HG02759 (cell line): ENCODE measurements around the gene ZNF783.

Source experiments
- ATAC-seq: cut with Tn5 transposase; IDR thresholded peaks from one replicate; pipeline ENCODE4 v1.9.1; 2021; ENCODE audit warnings: mild to moderate bottlenecking, moderate library complexity; ENCODE audit not compliant: unreplicated experiment

Gene ZNF783

GRCh38 chr7:149280661-149281507 is 18.9 kb downstream of the ZNF783 start:
- ATAC-seq: no peak

DNA sequence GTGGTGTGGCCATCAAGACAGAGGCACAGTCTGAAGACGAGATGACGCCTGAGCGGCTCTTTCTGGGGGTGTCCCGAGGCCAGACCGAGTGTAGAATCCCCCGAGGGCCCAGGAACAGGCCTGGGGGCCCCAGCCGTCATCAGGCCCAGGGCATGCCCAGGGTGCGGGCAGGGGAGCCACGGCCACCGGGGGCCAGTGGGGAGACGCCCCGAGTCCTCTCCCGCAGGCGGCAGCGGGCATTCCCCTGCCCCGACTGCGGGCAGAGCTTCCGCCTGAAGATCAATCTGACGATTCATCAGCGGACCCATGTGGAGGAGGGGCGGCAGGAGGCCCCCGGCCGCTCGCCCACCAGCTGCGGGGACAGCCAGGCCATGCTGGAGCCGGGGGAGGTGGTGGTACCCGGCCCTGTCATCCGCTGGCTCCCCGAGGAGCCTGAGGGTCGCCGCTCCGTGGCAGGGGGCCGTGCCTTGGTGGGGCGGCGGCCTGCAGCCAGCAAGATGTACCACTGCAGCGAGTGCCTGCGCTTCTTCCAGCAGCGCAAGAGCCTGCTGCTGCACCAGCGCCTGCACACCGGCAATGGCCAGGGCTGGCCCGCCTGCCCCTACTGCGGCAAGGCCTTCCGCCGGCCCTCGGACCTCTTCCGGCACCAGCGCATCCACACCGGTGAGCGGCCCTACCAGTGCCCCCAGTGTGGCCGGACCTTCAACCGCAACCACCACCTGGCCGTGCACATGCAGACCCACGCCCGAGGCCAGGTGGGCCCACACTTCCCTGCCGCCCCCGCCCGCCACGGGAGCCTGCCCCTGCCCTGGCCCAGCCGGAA is 19.7 kb downstream of the ZNF783 start:
- ATAC-seq: no peak

DNA sequence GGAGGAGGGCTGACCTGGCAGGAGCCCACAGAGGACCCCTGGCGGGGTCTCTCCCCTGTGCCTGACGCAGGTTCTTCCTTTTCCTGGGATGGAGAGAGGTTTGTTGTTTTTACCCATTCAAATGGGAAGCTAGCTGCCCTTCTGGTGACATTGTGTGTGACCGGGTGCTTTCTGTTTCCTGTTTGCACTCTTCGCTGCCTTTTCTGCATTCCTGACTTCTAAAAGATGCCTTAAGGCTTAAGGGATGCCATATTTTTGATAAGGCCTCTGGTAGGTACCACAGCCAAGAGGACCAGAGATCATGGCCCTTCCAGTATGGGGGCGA is 20.3 kb downstream of the ZNF783 start:
- no peak for ATAC-seq

DNA sequence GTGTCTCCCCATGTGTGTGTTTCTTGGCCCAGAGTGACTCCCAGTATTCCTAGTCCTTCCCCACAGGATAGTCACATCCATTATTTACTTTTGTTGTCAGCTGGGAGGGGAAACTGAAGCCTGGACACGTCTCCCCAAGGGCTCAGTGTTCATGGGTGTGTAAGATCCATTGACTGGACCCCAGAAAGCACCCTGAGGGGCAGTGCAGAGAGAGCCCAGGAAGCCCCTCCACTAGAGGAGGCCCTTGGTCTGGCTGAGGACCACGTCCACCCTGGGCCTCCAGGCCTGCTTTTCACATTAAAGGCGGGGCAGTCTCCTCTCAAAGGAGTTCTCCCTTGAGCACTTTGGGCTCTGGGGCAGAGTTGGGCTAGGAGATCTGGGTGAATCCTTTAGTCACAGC is 21.3 kb downstream of the ZNF783 start:
- ATAC-seq: no peak

DNA sequence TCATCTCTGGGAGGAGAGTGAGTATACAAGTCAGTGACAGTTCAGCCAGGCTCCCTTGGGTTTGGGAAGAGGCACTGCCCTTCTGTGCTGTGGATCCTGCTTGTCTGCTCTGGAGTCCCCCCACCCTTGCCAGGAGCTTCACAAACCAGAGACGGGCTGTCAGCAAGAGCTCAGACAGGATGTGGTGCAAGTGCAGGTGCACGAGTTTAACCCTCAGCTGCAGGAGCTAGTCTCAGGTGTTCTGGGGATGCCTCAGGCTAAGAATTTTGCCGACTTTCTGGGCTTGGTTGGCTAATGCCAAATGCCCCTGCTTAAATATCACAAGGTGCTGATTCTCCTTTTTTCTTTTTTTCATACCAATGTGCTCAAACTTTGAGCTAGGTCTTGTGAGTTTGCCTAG is 22.3 kb downstream of the ZNF783 start:
- no peak for ATAC-seq

DNA sequence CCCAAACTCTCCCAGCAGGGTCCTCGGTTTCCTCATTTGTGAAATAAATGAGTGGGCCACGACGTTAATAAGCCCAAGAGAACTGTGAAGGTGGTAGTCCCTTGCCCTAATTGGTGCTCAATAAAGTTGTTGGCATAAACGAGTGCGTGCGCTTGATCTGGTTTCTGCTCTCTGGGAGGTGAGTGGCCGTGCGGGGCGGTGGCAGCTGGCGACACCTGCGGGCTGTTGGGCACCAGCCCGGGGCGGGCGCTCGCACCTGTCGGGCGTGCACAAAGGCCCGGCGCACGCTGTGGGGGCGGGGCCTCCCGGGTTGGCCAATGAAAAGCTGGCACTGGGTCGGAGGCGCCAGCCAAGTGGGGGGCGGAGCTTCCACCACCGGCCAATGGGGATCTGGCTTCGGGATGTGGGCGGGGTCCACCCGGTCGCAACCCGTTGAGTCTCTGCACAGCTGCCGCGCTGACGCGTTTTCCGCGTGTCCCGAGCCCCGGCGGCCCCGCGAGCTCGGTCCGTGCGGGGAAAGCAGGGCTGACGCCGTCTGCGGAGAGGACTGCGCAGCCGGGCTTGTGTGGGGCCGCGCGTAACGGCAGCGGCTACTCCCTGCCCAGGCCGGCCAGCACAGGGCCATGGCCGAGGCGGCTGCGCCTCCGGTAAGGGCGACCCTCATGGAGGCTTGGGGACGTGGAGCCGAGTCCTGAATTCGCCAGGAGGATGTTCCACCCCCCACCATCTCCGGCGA is 23.0 kb downstream of the ZNF783 start:
- peak; percentile 98 for ATAC-seq

- ATAC-seq: no peak
Observed at GRCh38 chr7:149285603-149286002, 23.6 kb downstream of the ZNF783 start.

DNA sequence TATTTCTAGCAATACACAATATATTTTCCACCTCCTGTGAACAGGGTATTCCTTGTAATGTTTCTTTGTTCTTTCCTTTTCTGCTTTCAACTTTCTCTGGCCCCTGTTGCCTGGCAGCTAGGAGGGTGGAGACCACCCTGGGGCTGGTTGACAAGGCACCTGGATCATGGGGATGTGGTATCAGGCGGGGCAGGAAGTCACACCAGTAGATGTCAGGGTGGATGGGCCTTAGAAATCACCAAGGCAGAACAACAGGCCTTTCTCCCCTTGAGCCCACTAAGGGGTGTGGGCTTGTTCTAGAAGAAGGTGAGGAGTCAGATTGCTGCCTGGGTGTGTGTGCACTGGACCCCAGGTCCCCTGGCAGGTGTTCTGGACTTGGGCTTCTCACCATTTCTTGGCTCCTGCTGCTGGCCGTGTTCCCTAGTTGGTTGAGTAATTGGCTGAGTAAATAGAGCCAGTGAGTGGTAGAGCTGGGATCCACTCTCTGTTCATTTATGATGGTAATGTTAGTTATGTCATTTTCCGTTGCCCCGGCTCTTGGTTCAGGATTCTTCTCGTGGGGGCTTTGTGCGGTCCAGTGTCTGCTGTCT is 24.9 kb downstream of the ZNF783 start:
- no peak for ATAC-seq

GRCh38 chr7:149287622-149288021 is 25.6 kb downstream of the ZNF783 start:
- no peak for ATAC-seq

DNA sequence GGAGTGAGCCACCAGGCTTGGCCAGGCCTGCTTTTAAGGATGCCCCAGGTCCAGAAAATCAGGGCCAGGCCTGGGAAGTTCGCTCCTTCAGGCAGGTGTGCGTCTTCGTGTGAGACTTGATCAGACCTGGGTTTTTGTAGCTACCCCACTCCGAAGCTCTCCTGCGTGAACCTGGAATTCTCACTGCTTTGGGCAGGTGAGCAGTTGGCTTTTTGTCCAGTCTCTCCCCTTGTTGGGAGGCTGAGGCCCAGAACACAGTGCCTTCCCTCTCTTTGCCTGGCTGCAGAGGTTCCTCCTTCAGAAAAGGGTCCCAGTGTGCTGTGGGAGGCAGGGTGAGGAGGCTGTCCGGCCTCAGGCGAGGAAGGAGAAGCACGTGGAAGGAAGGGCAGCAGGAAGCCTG is 27.3 kb downstream of the ZNF783 start:
- ATAC-seq: no peak

- no peak for ATAC-seq
Observed at GRCh38 chr7:149289856-149290255, 27.9 kb downstream of the ZNF783 start.

DNA sequence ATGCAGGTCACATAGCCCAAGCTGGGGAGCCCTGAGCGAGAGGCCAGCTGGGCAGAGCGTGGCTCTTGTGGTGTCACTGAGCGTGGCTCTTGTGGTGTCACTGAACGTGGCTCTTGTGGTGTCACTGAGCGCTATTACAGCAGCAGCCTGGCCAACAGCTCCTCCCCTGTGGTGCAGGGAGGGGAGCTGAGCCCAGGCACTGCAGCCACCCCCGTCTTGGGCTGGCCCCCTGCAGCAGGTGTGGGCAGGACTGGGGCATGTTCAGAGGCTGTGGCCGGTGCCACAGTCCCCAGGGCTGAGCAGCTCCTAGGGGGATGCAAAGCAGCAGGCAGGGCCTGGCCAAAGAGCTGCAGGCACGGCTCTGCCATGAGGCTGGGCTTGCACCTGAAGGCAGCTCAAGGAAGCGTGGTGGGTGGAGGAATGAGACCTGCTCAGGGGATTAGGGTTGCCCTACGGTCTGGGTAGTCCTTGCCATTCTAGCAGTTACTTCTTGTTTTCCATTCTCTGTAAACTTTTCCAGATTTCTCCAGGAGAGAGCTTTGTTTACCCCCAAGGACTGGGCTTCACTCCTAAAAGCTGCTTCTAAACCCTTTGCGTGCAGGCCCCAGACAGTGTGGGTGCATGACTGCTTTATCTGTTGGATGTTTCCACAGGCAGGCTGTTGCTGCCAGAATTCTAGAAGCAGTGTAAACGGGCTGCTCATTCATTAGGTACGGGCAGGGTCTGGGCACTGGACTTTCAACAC is 29.2 kb downstream of the ZNF783 start:
- no peak for ATAC-seq

DNA sequence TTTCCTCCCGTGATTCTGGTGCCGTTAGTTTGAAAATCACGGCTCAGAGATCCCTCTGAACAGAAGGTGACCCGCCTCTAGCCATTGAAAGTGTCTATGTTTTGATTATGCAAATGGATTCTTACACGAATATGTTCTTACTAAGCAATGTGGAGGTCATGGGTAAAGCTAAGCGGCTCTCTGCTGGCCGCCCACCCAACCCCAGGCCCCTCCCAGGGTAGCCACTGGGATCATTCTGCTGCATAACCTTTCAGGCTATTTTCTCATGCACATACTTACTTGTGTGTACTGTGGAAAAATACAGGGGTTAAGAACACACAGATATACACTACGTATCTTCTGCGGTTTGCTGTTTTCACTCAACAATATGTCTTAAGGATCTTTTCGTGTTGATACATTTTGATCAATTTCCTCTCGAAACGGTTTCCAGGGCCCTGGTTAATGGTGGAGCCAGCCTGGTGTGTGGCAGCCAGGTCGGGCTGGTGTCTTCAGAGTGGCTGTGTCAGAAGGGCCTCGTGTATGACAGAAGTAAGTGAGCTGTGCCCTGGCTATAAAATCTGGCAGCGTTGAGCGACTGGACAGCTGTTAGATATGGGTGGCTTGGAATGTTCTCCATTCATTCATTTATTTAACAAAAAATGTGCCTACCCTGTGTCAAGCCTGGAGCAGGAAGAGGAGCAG is 29.9 kb downstream of the ZNF783 start:
- no peak for ATAC-seq

DNA sequence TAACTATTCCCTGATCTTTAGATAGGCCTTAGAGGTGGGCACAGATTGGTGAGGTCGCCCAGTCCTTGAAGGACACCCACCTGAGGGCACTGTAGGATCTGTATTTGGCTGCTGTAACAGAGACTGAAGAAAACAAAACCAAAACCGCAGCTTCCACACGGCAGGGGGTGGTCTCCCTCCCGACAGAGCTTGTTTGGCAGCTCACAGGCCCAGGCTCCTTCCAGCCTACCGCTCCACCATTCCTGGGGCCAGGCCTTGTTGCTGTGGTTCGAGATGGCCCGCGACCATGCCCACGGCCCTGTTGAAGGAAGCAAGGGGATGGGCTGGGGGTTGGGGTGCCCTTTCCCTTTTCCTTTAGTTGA is 30.4 kb downstream of the ZNF783 start:
- ATAC-seq: no peak

DNA sequence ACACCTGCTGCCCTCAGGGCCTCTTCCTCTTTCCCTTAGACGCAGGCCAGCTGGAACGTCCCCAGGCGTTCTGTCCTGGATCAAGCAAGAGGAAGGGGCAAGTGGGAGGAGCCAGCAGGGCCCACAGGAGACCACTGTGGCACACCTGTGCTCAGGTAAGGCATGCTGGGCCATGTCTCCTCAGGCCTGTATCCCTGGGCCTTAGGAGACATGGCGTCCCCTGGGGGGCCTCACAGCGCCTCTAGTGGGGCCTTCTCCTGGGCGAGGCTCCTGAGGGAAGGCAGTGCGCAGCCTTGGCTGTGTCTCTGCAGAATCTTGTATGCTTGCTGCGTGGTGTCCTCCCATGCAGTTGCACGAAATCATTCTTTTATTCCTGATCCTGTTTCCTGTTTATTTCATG is 31.3 kb downstream of the ZNF783 start:
- ATAC-seq: no peak

DNA sequence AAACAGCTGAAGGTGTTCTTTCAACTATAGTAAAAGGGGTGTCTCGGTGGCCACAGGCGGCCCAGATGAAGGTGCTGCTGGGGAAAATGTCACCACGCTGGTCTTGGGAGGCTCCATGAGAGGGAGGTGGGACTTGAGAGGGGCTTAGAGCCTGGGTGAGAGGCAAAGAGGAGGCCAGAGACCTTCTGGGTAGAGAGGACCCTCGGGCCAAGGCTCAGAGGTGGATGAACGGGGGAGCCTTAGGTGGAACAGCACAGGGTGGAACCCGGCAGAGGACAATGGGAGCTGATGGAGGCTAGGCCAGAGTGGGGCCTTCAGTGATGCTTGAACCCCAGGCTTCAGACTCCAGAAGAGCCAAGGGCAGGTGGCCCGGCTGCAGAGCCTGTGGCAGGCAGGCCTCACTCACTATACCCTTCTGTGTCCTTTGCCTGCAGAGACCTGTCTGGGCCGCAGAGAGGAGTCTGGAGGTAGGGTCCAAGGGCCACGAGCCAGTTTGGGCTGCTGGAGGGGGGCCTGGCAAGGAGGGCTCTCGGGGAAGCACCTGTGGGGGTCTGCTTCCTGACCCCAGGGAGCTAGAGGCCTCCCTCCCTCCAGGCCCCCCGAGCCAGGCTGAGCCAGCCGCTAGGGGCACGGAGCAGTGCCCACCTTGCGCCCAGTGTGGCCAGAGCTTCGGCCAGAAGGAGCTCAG is 32.1 kb downstream of the ZNF783 start:
- no peak for ATAC-seq

- no peak for ATAC-seq
Observed at GRCh38 chr7:149294634-149295480, 32.9 kb downstream of the ZNF783 start.

- no peak for ATAC-seq
Observed at GRCh38 chr7:149295481-149295850, 33.5 kb downstream of the ZNF783 start.

GRCh38 chr7:149296368-149296767 is 34.4 kb downstream of the ZNF783 start:
- no peak for ATAC-seq
